Neural progenitor cell (in vitro differentiated cells): Measurements from ENCODE around the gene IWS1. TPM values are rescaled to one million over a fixed set of nuclear protein-coding genes. Genes with fewer than 3 reads are reported as not detected.

ENCODE experiments used
- DNase-seq: peaks from one replicate; pipeline ENCODE4 v3.0.0-alpha.2; 2016; ENCODE audit warnings: low spot score
- H2AFZ ChIP-seq: fragments of 200-600 bp; sonication (generic); replicated peaks from 2 replicates; pipeline ENCODE4 v1.6.1; 2016; ENCODE audit warnings: antibody characterized with exemption
- H3F3A ChIP-seq: fragments of 200-600 bp; sonication (generic); 2 replicates; pipeline ENCODE4 v1.6.1; 2016; ENCODE audit warnings: antibody characterized with exemption, low read depth
- H3K27ac ChIP-seq: fragments of 200-600 bp; sonication (generic); 2 replicates; pipeline ENCODE4 v1.5.1; 2016; ENCODE audit warnings: mild to moderate bottlenecking
- H3K27me3 ChIP-seq: fragments of 200-600 bp; sonication (generic); 2 replicates; pipeline ENCODE4 v1.6.1; 2016; ENCODE audit warnings: mild to moderate bottlenecking, moderate library complexity
- H3K36me3 ChIP-seq: fragments of 200-600 bp; sonication (generic); 2 replicates; pipeline ENCODE4 v1.5.1; 2016
- H3K4me1 ChIP-seq: fragments of 200-600 bp; sonication (generic); 2 replicates; pipeline ENCODE4 v1.6.1; 2016; ENCODE audit warnings: mixed run types
- H3K4me2 ChIP-seq: fragments of 200-600 bp; sonication (generic); 2 replicates; pipeline ENCODE4 v1.6.1; 2016
- H3K4me3 ChIP-seq: fragments of 200-600 bp; sonication (generic); 2 replicates; pipeline ENCODE4 v1.5.1; 2016
- H3K79me2 ChIP-seq: fragments of 200-600 bp; sonication (generic); 2 replicates; pipeline ENCODE4 v1.6.1; 2016; ENCODE audit warnings: low read depth
- H3K9ac ChIP-seq: fragments of 200-600 bp; sonication (generic); 2 replicates; pipeline ENCODE4 v1.6.1; 2016
- H3K9me3 ChIP-seq: fragments of 200-600 bp; sonication (generic); 2 replicates; pipeline ENCODE4 v1.5.1; 2016; ENCODE audit warnings: low read depth
- H4K20me1 ChIP-seq: fragments of 200-600 bp; sonication (generic); 2 replicates; pipeline ENCODE4 v1.6.1; 2016; ENCODE audit warnings: low read depth
- H3K27ac Mint-ChIP-seq: 3 replicates; pipeline ENCODE4 v1.8.0; 2021; ENCODE audit warnings: mixed read lengths
- H3K27me3 Mint-ChIP-seq: 2 replicates; pipeline ENCODE4 v1.8.0; 2022; ENCODE audit warnings: low read depth, mild to moderate bottlenecking, inconsistent platforms, moderate library complexity, mixed read lengths; ENCODE audit not compliant: insufficient read depth
- H3K36me3 Mint-ChIP-seq: 3 replicates; pipeline ENCODE4 v1.8.0; 2021; ENCODE audit warnings: mixed read lengths
- H3K4me1 Mint-ChIP-seq: 3 replicates; pipeline ENCODE4 v1.8.0; 2021; ENCODE audit warnings: mixed read lengths
- H3K4me3 Mint-ChIP-seq: 3 replicates; pipeline ENCODE4 v1.8.0; 2021; ENCODE audit warnings: mild to moderate bottlenecking, moderate library complexity, mixed read lengths
- H3K9me3 Mint-ChIP-seq: 3 replicates; pipeline ENCODE4 v1.8.0; 2020; ENCODE audit warnings: mixed read lengths
- EZH2 ChIP-seq: fragments of 200-600 bp; sonication (generic); IDR thresholded peaks from 2 replicates; pipeline ENCODE4 v1.6.1; 2017; ENCODE audit warnings: antibody characterized with exemption, mild to moderate bottlenecking, moderate library complexity
- EZH2phosphoT487 ChIP-seq: fragments of 200-600 bp; sonication (generic); IDR thresholded peaks from 2 replicates; pipeline ENCODE4 v1.6.1; 2017; ENCODE audit warnings: antibody characterized with exemption
- total RNA-seq: library from RNA; depleted of rRNA; stranded (reverse); fragments of >200 nt; gene quantifications from 2 replicates; pipeline ENCODE4 v1.2.3, GENCODE V29; 2015; ENCODE audit warnings: low replicate concordance
- TF ChIP-seq, protein P1 (sequence below): fragments of 200-600 bp; sonication (generic); IDR thresholded peaks from 2 replicates; pipeline ENCODE4 v1.5.1; 2017; ENCODE audit warnings: antibody characterized with exemption, mild to moderate bottlenecking

IWS1 gene
- total RNA-seq, 1 donor from 2014 or later: 115 TPM

DNA sequence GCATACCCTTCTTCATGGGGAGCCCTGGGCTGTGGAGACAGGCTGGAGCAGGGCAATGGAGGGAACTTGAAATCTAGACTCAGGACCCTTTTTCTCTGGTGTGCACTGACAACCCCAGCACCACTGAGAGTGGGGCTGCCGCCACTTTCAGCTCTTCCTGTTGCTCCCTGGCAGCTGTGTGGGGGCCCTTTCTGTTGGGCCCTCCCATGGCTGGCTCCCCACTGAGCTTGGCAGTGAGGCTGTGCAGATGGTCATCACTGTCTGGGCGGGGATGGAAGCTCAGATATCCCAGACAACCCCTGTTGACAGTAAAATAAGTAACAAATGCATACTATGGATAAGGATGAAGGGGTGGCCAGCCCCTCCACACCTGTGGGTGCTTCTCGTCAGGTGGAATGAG lies 15.9 kb upstream of the IWS1 start:
- H3K4me3 ChIP-seq: no peak overlapping the region
- peaks cover 5% of the 10 kb centered on the region for H3K27me3 ChIP-seq
- Mint-ChIP-seq H3K27me3 (peaks cover 5% of the 10 kb centered on the region), H3K36me3 (no peaks in the 10 kb centered on the region), H3K9me3 (no peaks in the 10 kb centered on the region), H3K4me3 (no peak overlapping the region), H3K4me1 (no peaks in the 10 kb centered on the region), H3K27ac (no peak overlapping the region)
- no peak for DNase-seq
- no peaks in the 10 kb centered on the region for H3K36me3 ChIP-seq
- peaks cover 2% of the 10 kb centered on the region for H3K4me1 ChIP-seq
- H3K27ac ChIP-seq: no peak overlapping the region
- no peaks in the 10 kb centered on the region for H3K79me2 ChIP-seq
- no peak overlapping the region for H2AFZ ChIP-seq
- TF ChIP-seq EZH2phosphoT487 (no peak), EZH2 (no peak)
- TF ChIP-seq, protein P1, sequence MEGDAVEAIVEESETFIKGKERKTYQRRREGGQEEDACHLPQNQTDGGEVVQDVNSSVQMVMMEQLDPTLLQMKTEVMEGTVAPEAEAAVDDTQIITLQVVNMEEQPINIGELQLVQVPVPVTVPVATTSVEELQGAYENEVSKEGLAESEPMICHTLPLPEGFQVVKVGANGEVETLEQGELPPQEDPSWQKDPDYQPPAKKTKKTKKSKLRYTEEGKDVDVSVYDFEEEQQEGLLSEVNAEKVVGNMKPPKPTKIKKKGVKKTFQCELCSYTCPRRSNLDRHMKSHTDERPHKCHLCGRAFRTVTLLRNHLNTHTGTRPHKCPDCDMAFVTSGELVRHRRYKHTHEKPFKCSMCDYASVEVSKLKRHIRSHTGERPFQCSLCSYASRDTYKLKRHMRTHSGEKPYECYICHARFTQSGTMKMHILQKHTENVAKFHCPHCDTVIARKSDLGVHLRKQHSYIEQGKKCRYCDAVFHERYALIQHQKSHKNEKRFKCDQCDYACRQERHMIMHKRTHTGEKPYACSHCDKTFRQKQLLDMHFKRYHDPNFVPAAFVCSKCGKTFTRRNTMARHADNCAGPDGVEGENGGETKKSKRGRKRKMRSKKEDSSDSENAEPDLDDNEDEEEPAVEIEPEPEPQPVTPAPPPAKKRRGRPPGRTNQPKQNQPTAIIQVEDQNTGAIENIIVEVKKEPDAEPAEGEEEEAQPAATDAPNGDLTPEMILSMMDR: no peak
- H3K4me2 ChIP-seq: no peak overlapping the region
- H3K9ac ChIP-seq: no peak overlapping the region
- H3F3A ChIP-seq: no peaks in the 10 kb centered on the region
- H4K20me1 ChIP-seq: no peaks in the 10 kb centered on the region
- H3K9me3 ChIP-seq: no peaks in the 10 kb centered on the region

DNA sequence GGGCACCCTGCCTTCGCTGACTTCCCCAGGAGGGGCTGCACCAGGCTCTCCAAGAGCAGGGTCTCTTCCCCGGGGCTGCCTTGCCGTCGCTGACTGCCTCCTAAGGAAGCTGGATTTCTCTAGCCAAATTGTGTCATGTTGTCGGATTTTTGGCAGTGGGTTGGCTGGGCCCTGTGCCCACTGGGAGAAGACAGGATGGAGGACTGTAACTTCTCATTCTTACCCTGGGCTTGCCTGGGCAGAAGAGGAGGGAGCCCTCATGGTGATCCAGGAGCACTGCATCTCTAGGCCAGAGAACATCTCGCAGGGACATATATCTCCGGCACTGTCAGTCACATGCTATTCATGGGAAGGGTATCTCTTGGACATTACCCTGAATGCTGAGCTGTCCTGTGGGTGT lies 15.5 kb upstream of the IWS1 start:
- H3K4me2 ChIP-seq: no peak overlapping the region
- H3K4me3 ChIP-seq: no peak overlapping the region
- H3K27ac Mint-ChIP-seq: no peak overlapping the region
- no peaks in the 10 kb centered on the region for H4K20me1 ChIP-seq
- H3K36me3 Mint-ChIP-seq: no peaks in the 10 kb centered on the region
- peaks cover 5% of the 10 kb centered on the region for H3K27me3 ChIP-seq
- H3K36me3 ChIP-seq: no peaks in the 10 kb centered on the region
- no peaks in the 10 kb centered on the region for H3K9me3 Mint-ChIP-seq
- no peak overlapping the region for H2AFZ ChIP-seq
- H3K79me2 ChIP-seq: no peaks in the 10 kb centered on the region
- H3K4me3 Mint-ChIP-seq: no peak overlapping the region
- no peaks in the 10 kb centered on the region for H3K9me3 ChIP-seq
- peaks cover 2% of the 10 kb centered on the region for H3K4me1 ChIP-seq
- TF ChIP-seq EZH2phosphoT487: no peak
- no peak for TF ChIP-seq EZH2
- TF ChIP-seq, protein P1: no peak
- H3F3A ChIP-seq: no peaks in the 10 kb centered on the region
- peaks cover under 1% of the 10 kb centered on the region for H3K27me3 Mint-ChIP-seq
- DNase-seq: no peak
- no peak overlapping the region for H3K27ac ChIP-seq
- no peak overlapping the region for H3K9ac ChIP-seq
- no peaks in the 10 kb centered on the region for H3K4me1 Mint-ChIP-seq

DNA sequence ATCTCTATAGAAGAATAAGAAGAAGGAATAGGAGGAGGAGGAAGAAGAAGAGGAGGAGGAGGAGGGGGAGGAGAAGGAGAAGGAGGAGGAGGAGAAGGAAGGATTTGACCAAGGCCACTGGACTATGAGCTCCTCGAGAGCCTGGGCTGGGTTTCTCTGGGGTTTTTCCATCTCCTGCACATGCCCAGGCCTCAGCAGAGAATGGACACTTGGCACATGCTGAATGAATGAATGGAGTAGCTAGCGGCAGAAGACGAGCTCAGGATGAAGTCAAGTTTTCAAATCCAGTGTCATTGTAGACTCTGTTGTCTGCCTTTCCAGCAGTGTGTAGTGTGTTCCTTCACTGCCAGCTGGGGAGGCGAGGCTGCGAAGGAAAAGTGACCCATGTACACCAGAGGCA lies 11.4 kb upstream of the IWS1 start:
- Mint-ChIP-seq H3K9me3 (no peaks in the 10 kb centered on the region), H3K27ac (no peak overlapping the region), H3K4me3 (no peak overlapping the region), H3K4me1 (no peaks in the 10 kb centered on the region), H3K36me3 (no peaks in the 10 kb centered on the region), H3K27me3 (no peaks in the 10 kb centered on the region)
- no peak for DNase-seq
- H4K20me1 ChIP-seq: no peaks in the 10 kb centered on the region
- TF ChIP-seq, protein P1: no peak
- TF ChIP-seq EZH2: no peak
- TF ChIP-seq EZH2phosphoT487: no peak
- H3K4me3 ChIP-seq: no peak overlapping the region
- H3F3A ChIP-seq: no peaks in the 10 kb centered on the region
- H2AFZ ChIP-seq: no peak overlapping the region
- no peak overlapping the region for H3K27ac ChIP-seq
- H3K4me2 ChIP-seq: no peak overlapping the region
- H3K9ac ChIP-seq: no peak overlapping the region
- H3K4me1 ChIP-seq: no peaks in the 10 kb centered on the region
- H3K36me3 ChIP-seq: no peaks in the 10 kb centered on the region
- no peaks in the 10 kb centered on the region for H3K9me3 ChIP-seq
- H3K79me2 ChIP-seq: no peaks in the 10 kb centered on the region
- peaks cover 9% of the 10 kb centered on the region for H3K27me3 ChIP-seq
